WTC11 (cell line): ENCODE data around the gene ZNF888. TPM values are rescaled to one million over a fixed set of nuclear protein-coding genes. Genes with fewer than 3 reads are reported as not detected.

Experiments
- ATAC-seq: fragments of 200-7000 bp; cut with Tn5 transposase; 2 replicates; pipeline ENCODE4 v1.10.0; 2021; ENCODE audit warnings: mild to moderate bottlenecking, moderate library complexity
- CTCF ChIA-PET: fragments of 300-600 bp; sonication (Branson Sonifier 250); formaldehyde crosslinking; loops from one replicate; lab custom pipeline; 2021; ENCODE audit warnings: antibody characterized with exemption; lab: Charles Lee
- POLR2A ChIA-PET: fragments of 350-600 bp; sonication (Branson Sonifier 250); formaldehyde crosslinking; loops from one replicate; lab custom pipeline; 2021; ENCODE audit warnings: antibody characterized with exemption; lab: Charles Lee
- DNase-seq: peaks from one replicate; pipeline ENCODE4 v3.0.0; 2021; ENCODE audit warnings: low spot score
- H3K27ac Mint-ChIP-seq: 2 replicates; pipeline ENCODE4 v1.8.0; 2021; ENCODE audit warnings: mixed read lengths
- H3K27me3 Mint-ChIP-seq: 2 replicates; pipeline ENCODE4 v1.8.0; 2021; ENCODE audit warnings: low read depth, mild to moderate bottlenecking, moderate library complexity, mixed read lengths
- H3K36me3 Mint-ChIP-seq: 2 replicates; pipeline ENCODE4 v1.8.0; 2021; ENCODE audit warnings: mixed read lengths
- H3K4me1 Mint-ChIP-seq: 2 replicates; pipeline ENCODE4 v1.8.0; 2022; ENCODE audit warnings: mixed read lengths
- H3K4me3 Mint-ChIP-seq: 2 replicates; pipeline ENCODE4 v1.8.0; 2021; ENCODE audit warnings: mild to moderate bottlenecking, moderate library complexity, mixed read lengths
- H3K9me3 Mint-ChIP-seq: 2 replicates; pipeline ENCODE4 v1.8.0; 2021; ENCODE audit warnings: mixed read lengths
- ATF3 ChIP-seq: sonication (generic); formaldehyde crosslinking; conservative IDR thresholded peaks from 2 replicates; pipeline ENCODE4 v1.8.1; 2022; ENCODE audit warnings: mild to moderate bottlenecking, missing genetic modification reagents
- CREB1 ChIP-seq: sonication (generic); formaldehyde crosslinking; IDR thresholded peaks from 2 replicates; pipeline ENCODE4 v1.8.0; 2023; ENCODE audit warnings: mild to moderate bottlenecking, missing genetic modification reagents
- E2F4 ChIP-seq: sonication (generic); formaldehyde crosslinking; IDR thresholded peaks from 2 replicates; pipeline ENCODE4 v1.8.1; 2022; ENCODE audit warnings: low read depth, mild to moderate bottlenecking, moderate library complexity, missing genetic modification reagents, borderline replicate concordance
- FOXP1 ChIP-seq: sonication (generic); formaldehyde crosslinking; IDR thresholded peaks from 2 replicates; pipeline ENCODE4 v1.8.0; 2022; ENCODE audit warnings: missing genetic modification reagents, mild to moderate bottlenecking, moderate library complexity, borderline replicate concordance
- JUN ChIP-seq: sonication (generic); formaldehyde crosslinking; IDR thresholded peaks from 2 replicates; pipeline ENCODE4 v1.8.0; 2023; ENCODE audit warnings: mild to moderate bottlenecking, missing genetic modification reagents
- NFE2L1 ChIP-seq: sonication (generic); formaldehyde crosslinking; IDR thresholded peaks from 2 replicates; pipeline ENCODE4 v1.8.1; 2023; ENCODE audit warnings: missing genetic modification reagents
- NR2C2 ChIP-seq: sonication (generic); formaldehyde crosslinking; IDR thresholded peaks from 2 replicates; pipeline ENCODE4 v1.8.0; 2022; ENCODE audit warnings: mild to moderate bottlenecking, missing genetic modification reagents
- OVOL2 ChIP-seq: fragments of 250-450 bp; sonication (Bioruptor Pico); IDR thresholded peaks from 2 replicates; pipeline ENCODE4 v1.9.0; 2021; ENCODE audit warnings: mild to moderate bottlenecking, borderline replicate concordance
- SMAD4 ChIP-seq: sonication (generic); formaldehyde crosslinking; IDR thresholded peaks from 2 replicates; pipeline ENCODE4 v1.8.0; 2022; ENCODE audit warnings: mild to moderate bottlenecking, missing genetic modification reagents
- TEAD4 ChIP-seq: sonication (generic); formaldehyde crosslinking; IDR thresholded peaks from 2 replicates; pipeline ENCODE4 v1.8.0; 2022; ENCODE audit warnings: mild to moderate bottlenecking, missing genetic modification reagents
- ZNF138 ChIP-seq: sonication (generic); formaldehyde crosslinking; conservative IDR thresholded peaks from 2 replicates; pipeline ENCODE4 v1.8.1; 2022; ENCODE audit warnings: mild to moderate bottlenecking, moderate library complexity, missing genetic modification reagents
- ZNF263 ChIP-seq: sonication (generic); formaldehyde crosslinking; IDR thresholded peaks from 2 replicates; pipeline ENCODE4 v1.8.1; 2022; ENCODE audit warnings: low read depth, mild to moderate bottlenecking, moderate library complexity, missing genetic modification reagents
- ZNF317 ChIP-seq: sonication (generic); formaldehyde crosslinking; IDR thresholded peaks from 2 replicates; pipeline ENCODE4 v1.8.1; 2023; ENCODE audit warnings: low read depth, mild to moderate bottlenecking, moderate library complexity, missing genetic modification reagents, borderline replicate concordance
- ZNF396 ChIP-seq: fragments of 250-450 bp; sonication (Bioruptor Pico); IDR thresholded peaks from 2 replicates; pipeline ENCODE4 v1.8.0; 2021; ENCODE audit warnings: mild to moderate bottlenecking, moderate library complexity, borderline replicate concordance
- ZNF416 ChIP-seq: fragments of 250-450 bp; sonication (Bioruptor Pico); IDR thresholded peaks from 2 replicates; pipeline ENCODE4 v1.9.0; 2021; ENCODE audit warnings: mild to moderate bottlenecking, inconsistent platforms
- ZNF425 ChIP-seq: fragments of 250-450 bp; sonication (Bioruptor Pico); conservative IDR thresholded peaks from 2 replicates; pipeline ENCODE4 v1.9.0; 2021; ENCODE audit warnings: mild to moderate bottlenecking
- ZSCAN18 ChIP-seq: fragments of 250-450 bp; sonication (Bioruptor Pico); IDR thresholded peaks from 2 replicates; pipeline ENCODE4 v2.1.2; 2022; ENCODE audit warnings: mild to moderate bottlenecking, moderate library complexity
- total RNA-seq: library from RNA; stranded (reverse); gene quantifications from 3 replicates; pipeline ENCODE4 v1.2.3, GENCODE V29; 2021
- TF ChIP-seq, protein P1 (sequence below): fragments of 250-450 bp; sonication (Bioruptor Pico); IDR thresholded peaks from 2 replicates; pipeline ENCODE4 v1.9.0; 2021; ENCODE audit warnings: mild to moderate bottlenecking
- TF ChIP-seq, protein P2 (sequence below): fragments of 250-450 bp; sonication (Bioruptor Pico); IDR thresholded peaks from 2 replicates; pipeline ENCODE4 v1.8.0; 2021; ENCODE audit warnings: mild to moderate bottlenecking
- TF ChIP-seq, protein P3 (sequence below): sonication (generic); formaldehyde crosslinking; IDR thresholded peaks from 2 replicates; pipeline ENCODE4 v1.8.1; 2023; ENCODE audit warnings: mild to moderate bottlenecking, missing genetic modification reagents
- TF ChIP-seq, protein P4 (sequence below): sonication (generic); formaldehyde crosslinking; IDR thresholded peaks from 2 replicates; pipeline ENCODE4 v1.8.1; 2022; ENCODE audit warnings: mild to moderate bottlenecking, moderate library complexity, missing genetic modification reagents

The ZNF888 gene
- total RNA-seq, 1 experiment from 2014 or later, result 9.8 TPM

DNA sequence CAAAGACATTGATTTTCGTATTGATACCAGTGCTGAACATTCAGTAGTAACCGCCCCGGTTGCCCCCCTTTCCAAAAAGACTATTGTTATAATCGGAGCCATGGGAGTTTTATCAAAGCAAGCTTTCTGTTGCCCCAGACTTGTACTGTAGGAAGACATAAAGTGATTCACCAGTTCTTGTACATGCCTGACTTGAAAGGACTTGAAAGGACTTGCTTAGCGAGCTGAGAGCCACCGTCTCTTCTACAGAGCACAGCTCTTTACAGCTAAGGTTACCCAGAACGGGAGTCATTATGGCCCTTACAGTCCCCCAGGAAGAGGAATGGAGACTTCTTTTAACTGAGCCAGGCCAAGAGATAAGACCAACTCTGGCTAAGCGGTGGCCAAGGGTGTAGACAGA lies 34.4 kb upstream of the ZNF888 start:
- peaks cover 16% of the 10 kb centered on the region for H3K9me3 Mint-ChIP-seq
- POLR2A ChIA-PET, result interaction anchor here (0.6 kb wide), 1 partner anchor 10 kb away, joined by 3 read pairs; no protein-coding TSS in a partner anchor
- peaks cover 10% of the 10 kb centered on the region for H3K4me1 Mint-ChIP-seq
- no peaks in the 10 kb centered on the region; the same call in 1 of the 2 replicates for H3K27me3 Mint-ChIP-seq
- no peak overlapping the region for H3K27ac Mint-ChIP-seq
- peaks cover 51% of the 10 kb centered on the region for H3K36me3 Mint-ChIP-seq
- no peak overlapping the region for H3K4me3 Mint-ChIP-seq
- TF ChIP-seq, protein P1, sequence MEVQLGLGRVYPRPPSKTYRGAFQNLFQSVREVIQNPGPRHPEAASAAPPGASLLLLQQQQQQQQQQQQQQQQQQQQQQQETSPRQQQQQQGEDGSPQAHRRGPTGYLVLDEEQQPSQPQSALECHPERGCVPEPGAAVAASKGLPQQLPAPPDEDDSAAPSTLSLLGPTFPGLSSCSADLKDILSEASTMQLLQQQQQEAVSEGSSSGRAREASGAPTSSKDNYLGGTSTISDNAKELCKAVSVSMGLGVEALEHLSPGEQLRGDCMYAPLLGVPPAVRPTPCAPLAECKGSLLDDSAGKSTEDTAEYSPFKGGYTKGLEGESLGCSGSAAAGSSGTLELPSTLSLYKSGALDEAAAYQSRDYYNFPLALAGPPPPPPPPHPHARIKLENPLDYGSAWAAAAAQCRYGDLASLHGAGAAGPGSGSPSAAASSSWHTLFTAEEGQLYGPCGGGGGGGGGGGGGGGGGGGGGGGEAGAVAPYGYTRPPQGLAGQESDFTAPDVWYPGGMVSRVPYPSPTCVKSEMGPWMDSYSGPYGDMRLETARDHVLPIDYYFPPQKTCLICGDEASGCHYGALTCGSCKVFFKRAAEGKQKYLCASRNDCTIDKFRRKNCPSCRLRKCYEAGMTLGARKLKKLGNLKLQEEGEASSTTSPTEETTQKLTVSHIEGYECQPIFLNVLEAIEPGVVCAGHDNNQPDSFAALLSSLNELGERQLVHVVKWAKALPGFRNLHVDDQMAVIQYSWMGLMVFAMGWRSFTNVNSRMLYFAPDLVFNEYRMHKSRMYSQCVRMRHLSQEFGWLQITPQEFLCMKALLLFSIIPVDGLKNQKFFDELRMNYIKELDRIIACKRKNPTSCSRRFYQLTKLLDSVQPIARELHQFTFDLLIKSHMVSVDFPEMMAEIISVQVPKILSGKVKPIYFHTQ (CRISPR knock-in tag), result no peak
- TF ChIP-seq ZSCAN18 (CRISPR knock-in tag) (no peak), NR2C2 (CRISPR knock-in tag) (no peak), ZNF317 (CRISPR knock-in tag) (no peak), ZNF263 (CRISPR knock-in tag) (no peak), TEAD4 (CRISPR knock-in tag) (no peak), NFE2L1 (CRISPR knock-in tag) (no peak)
- no peak for ATAC-seq
- CTCF ChIA-PET, result no interaction called here
- no peak for DNase-seq

- Mint-ChIP-seq H3K4me3 (no peak overlapping the region), H3K9me3 (peaks cover 23% of the 10 kb centered on the region), H3K4me1 (peaks cover 9% of the 10 kb centered on the region), H3K27me3 (no peaks in the 10 kb centered on the region; the same call in 1 of the 2 replicates), H3K27ac (no peak overlapping the region), H3K36me3 (peaks cover 58% of the 10 kb centered on the region)
- TF ChIP-seq ATF3 (CRISPR knock-in tag) (no peak), JUN (CRISPR knock-in tag) (no peak), OVOL2 (CRISPR knock-in tag) (no peak), CREB1 (no peak), ZNF138 (CRISPR knock-in tag) (no peak), SMAD4 (CRISPR knock-in tag) (no peak), ZNF416 (no peak), E2F4 (CRISPR knock-in tag) (no peak), ZNF425 (CRISPR knock-in tag) (no peak), FOXP1 (CRISPR knock-in tag) (no peak), ZNF396 (no peak)
- TF ChIP-seq, protein P2, sequence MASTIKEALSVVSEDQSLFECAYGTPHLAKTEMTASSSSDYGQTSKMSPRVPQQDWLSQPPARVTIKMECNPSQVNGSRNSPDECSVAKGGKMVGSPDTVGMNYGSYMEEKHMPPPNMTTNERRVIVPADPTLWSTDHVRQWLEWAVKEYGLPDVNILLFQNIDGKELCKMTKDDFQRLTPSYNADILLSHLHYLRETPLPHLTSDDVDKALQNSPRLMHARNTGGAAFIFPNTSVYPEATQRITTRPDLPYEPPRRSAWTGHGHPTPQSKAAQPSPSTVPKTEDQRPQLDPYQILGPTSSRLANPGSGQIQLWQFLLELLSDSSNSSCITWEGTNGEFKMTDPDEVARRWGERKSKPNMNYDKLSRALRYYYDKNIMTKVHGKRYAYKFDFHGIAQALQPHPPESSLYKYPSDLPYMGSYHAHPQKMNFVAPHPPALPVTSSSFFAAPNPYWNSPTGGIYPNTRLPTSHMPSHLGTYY (CRISPR knock-in tag), result no peak
- TF ChIP-seq, protein P3, sequence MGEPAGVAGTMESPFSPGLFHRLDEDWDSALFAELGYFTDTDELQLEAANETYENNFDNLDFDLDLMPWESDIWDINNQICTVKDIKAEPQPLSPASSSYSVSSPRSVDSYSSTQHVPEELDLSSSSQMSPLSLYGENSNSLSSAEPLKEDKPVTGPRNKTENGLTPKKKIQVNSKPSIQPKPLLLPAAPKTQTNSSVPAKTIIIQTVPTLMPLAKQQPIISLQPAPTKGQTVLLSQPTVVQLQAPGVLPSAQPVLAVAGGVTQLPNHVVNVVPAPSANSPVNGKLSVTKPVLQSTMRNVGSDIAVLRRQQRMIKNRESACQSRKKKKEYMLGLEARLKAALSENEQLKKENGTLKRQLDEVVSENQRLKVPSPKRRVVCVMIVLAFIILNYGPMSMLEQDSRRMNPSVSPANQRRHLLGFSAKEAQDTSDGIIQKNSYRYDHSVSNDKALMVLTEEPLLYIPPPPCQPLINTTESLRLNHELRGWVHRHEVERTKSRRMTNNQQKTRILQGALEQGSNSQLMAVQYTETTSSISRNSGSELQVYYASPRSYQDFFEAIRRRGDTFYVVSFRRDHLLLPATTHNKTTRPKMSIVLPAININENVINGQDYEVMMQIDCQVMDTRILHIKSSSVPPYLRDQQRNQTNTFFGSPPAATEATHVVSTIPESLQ (CRISPR knock-in tag), result no peak
- TF ChIP-seq, protein P4, sequence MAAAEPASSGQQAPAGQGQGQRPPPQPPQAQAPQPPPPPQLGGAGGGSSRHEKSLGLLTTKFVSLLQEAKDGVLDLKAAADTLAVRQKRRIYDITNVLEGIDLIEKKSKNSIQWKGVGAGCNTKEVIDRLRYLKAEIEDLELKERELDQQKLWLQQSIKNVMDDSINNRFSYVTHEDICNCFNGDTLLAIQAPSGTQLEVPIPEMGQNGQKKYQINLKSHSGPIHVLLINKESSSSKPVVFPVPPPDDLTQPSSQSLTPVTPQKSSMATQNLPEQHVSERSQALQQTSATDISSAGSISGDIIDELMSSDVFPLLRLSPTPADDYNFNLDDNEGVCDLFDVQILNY, result no peak
- DNase-seq (no peak), ATAC-seq (no peak)
- ChIA-PET CTCF (no interaction called here), POLR2A (no interaction called here)
Observed at GRCh38 chr19:52956917-52957316, 33.7 kb upstream of the ZNF888 start.
